H9 (cell line): ENCODE measurements around the gene PERP. TPM values are rescaled to one million over a fixed set of nuclear protein-coding genes. Genes with fewer than 3 reads are reported as not detected.

Experiments
- DNase-seq: peaks from one replicate; pipeline ENCODE4 v3.0.0-alpha.2; 2017
- H2AFZ ChIP-seq: one replicate; pipeline ENCODE4 v1.6.1; 2013; ENCODE audit warnings: mild to moderate bottlenecking, low read length, control low read depth, moderate library complexity
- H2AK5ac ChIP-seq: 2 replicates; pipeline ENCODE4 v1.6.1; 2013; ENCODE audit warnings: low read length, control low read depth, mixed read lengths; ENCODE audit not compliant: insufficient read length
- H2BK120ac ChIP-seq: one replicate; pipeline ENCODE4 v1.6.1; 2013; ENCODE audit warnings: low read depth, mild to moderate bottlenecking, low read length, control low read depth, inconsistent platforms; ENCODE audit not compliant: poor library complexity, severe bottlenecking
- H2BK12ac ChIP-seq: 2 replicates; pipeline ENCODE4 v1.6.1; 2013; ENCODE audit warnings: low read length, control low read depth, mixed read lengths, low read depth; ENCODE audit not compliant: insufficient read length
- H2BK15ac ChIP-seq: 2 replicates; pipeline ENCODE4 v1.6.1; 2013; ENCODE audit warnings: low read depth, low read length, control low read depth
- H2BK20ac ChIP-seq: one replicate; pipeline ENCODE4 v1.6.1; 2013; ENCODE audit warnings: low read depth, mild to moderate bottlenecking, low read length, control low read depth, inconsistent platforms; ENCODE audit not compliant: poor library complexity, severe bottlenecking
- H2BK5ac ChIP-seq: 2 replicates; pipeline ENCODE4 v1.6.1; 2013; ENCODE audit warnings: low read length, control low read depth, mixed read lengths; ENCODE audit not compliant: insufficient read length
- H3K14ac ChIP-seq: 2 replicates; pipeline ENCODE4 v1.6.1; 2013; ENCODE audit warnings: low read length, control low read depth; ENCODE audit not compliant: insufficient read depth
- H3K18ac ChIP-seq: 2 replicates; pipeline ENCODE4 v1.6.1; 2013; ENCODE audit warnings: low read depth, mild to moderate bottlenecking, mixed read lengths, low read length, control low read depth; ENCODE audit not compliant: insufficient read length
- H3K23ac ChIP-seq: 2 replicates; pipeline ENCODE4 v1.6.1; 2013; ENCODE audit warnings: low read length, control low read depth, mixed read lengths, low read depth; ENCODE audit not compliant: insufficient read length
- H3K23me2 ChIP-seq: 2 replicates; pipeline ENCODE4 v1.6.1; 2013; ENCODE audit warnings: low read depth, mild to moderate bottlenecking, mixed read lengths, low read length, control low read depth; ENCODE audit not compliant: insufficient read length, poor library complexity, severe bottlenecking
- H3K27ac ChIP-seq: 2 replicates; pipeline ENCODE4 v1.5.1; 2013; ENCODE audit warnings: low read length, control low read depth, mixed read lengths, low read depth; ENCODE audit not compliant: insufficient read length
- H3K27me3 ChIP-seq: 2 replicates; pipeline ENCODE4 v1.6.1; 2013; ENCODE audit warnings: low read length, control low read depth, inconsistent platforms; ENCODE audit not compliant: insufficient read depth
- H3K4ac ChIP-seq: 2 replicates; pipeline ENCODE4 v1.6.1; 2013; ENCODE audit warnings: low read depth, mild to moderate bottlenecking, control low read depth, inconsistent platforms, low read length, moderate library complexity
- H3K4me1 ChIP-seq: 2 replicates; pipeline ENCODE4 v1.6.1; 2013; ENCODE audit warnings: low read length, control low read depth, inconsistent platforms; ENCODE audit not compliant: insufficient read depth
- H3K4me2 ChIP-seq: 2 replicates; pipeline ENCODE4 v1.6.1; 2013; ENCODE audit warnings: low read length, control low read depth, mixed read lengths; ENCODE audit not compliant: insufficient read length, insufficient read depth
- H3K56ac ChIP-seq: 2 replicates; pipeline ENCODE4 v1.6.1; 2013; ENCODE audit warnings: low read depth, mild to moderate bottlenecking, mixed read lengths, low read length, control low read depth; ENCODE audit not compliant: insufficient read length
- H3K79me1 ChIP-seq: 2 replicates; pipeline ENCODE4 v1.6.1; 2013; ENCODE audit warnings: low read depth, mild to moderate bottlenecking, moderate library complexity, low read length, control low read depth, inconsistent platforms; ENCODE audit not compliant: insufficient read depth, poor library complexity, severe bottlenecking
- H3K79me2 ChIP-seq: 2 replicates; pipeline ENCODE4 v1.6.1; 2013; ENCODE audit warnings: low read length, control low read depth, inconsistent platforms; ENCODE audit not compliant: insufficient read depth
- H3K9ac ChIP-seq: 2 replicates; pipeline ENCODE4 v1.6.1; 2013; ENCODE audit warnings: low read length, control low read depth, mixed read lengths; ENCODE audit not compliant: insufficient read length; ENCODE audit errors: extremely low read depth
- H3K9me3 ChIP-seq: one replicate; pipeline ENCODE4 v1.6.1; 2013; ENCODE audit warnings: low read depth, low read length, inconsistent platforms; ENCODE audit not compliant: control insufficient read depth
- H3T11ph ChIP-seq: one replicate; pipeline ENCODE4 v1.6.1; 2013; ENCODE audit warnings: mild to moderate bottlenecking, low read length, control low read depth, inconsistent platforms
- H4K20me1 ChIP-seq: one replicate; pipeline ENCODE4 v1.6.1; 2013; ENCODE audit not compliant: control insufficient read depth, insufficient read length, insufficient read depth
- H4K5ac ChIP-seq: 2 replicates; pipeline ENCODE4 v1.6.1; 2013; ENCODE audit warnings: low read depth, mild to moderate bottlenecking, mixed read lengths, low read length, control low read depth; ENCODE audit not compliant: insufficient read length
- H4K8ac ChIP-seq: replicated peaks from 2 replicates; pipeline ENCODE4 v1.6.1; 2013; ENCODE audit warnings: low read length, control low read depth, mixed read lengths, low read depth; ENCODE audit not compliant: insufficient read length
- H4K91ac ChIP-seq: 2 replicates; pipeline ENCODE4 v1.6.1; 2013; ENCODE audit warnings: low read depth, mild to moderate bottlenecking, moderate library complexity, mixed read lengths, low read length, control low read depth; ENCODE audit not compliant: insufficient read length
- H3K27ac Mint-ChIP-seq, 3 experiments: 2 replicates in 2 of 3; 3 replicates in 1 of 3; pipeline ENCODE4 v1.8.0; 2020 to 2021; ENCODE audit warnings: mixed read lengths in 3 of 3, mild to moderate bottlenecking in 1 of 3, moderate library complexity in 1 of 3
- H3K27me3 Mint-ChIP-seq: 2 replicates; pipeline ENCODE4 v1.8.0; 2021; ENCODE audit warnings: low read depth, mild to moderate bottlenecking, moderate library complexity, mixed read lengths
- H3K36me3 Mint-ChIP-seq, 3 experiments: 2 replicates in 2 of 3; 3 replicates in 1 of 3; pipeline ENCODE4 v1.8.0; 2020 to 2021; ENCODE audit warnings: low read depth in 3 of 3, mixed read lengths in 3 of 3; ENCODE audit not compliant: insufficient read depth in 1 of 3
- H3K4me1 Mint-ChIP-seq, 2 experiments: 2 replicates each; pipeline ENCODE4 v1.8.0; 2020; ENCODE audit warnings: mixed read lengths in 2 of 2
- H3K4me3 Mint-ChIP-seq, 2 experiments: 2 replicates in 1 of 2; 3 replicates in 1 of 2; pipeline ENCODE4 v1.8.0; 2020 to 2021; ENCODE audit warnings: mild to moderate bottlenecking in 2 of 2, mixed read lengths in 2 of 2, moderate library complexity in 1 of 2
- H3K9me3 Mint-ChIP-seq, 2 experiments: 2 replicates in 1 of 2; 3 replicates in 1 of 2; pipeline ENCODE4 v1.8.0; 2020; ENCODE audit warnings: mild to moderate bottlenecking in 2 of 2, mixed read lengths in 2 of 2, moderate library complexity in 1 of 2
- CTCF ChIP-seq: fragments of 200-600 bp; sonication (generic); conservative IDR thresholded peaks from 3 replicates; pipeline ENCODE4 v1.8.0; 2021; ENCODE audit warnings: antibody characterized with exemption, mild to moderate bottlenecking
- WGBS: extraction: QIAGEN DNeasy Blood & Tissue Kit; methylation state at CpG from one replicate; pipeline ENCODE4 v1.1.7; 2013; ENCODE audit warnings: missing lambda C conversion rate, low lambda C conversion rate, mixed read lengths; ENCODE audit not compliant: insufficient read length; ENCODE audit errors: extremely low coverage; 5-methylcytosine and 5-hydroxymethylcytosine counted together
- total RNA-seq: library from RNA; stranded (reverse); gene quantifications from 2 replicates; pipeline ENCODE4 v1.2.1, GENCODE V29; 2021

PERP gene
- total RNA-seq, 1 experiment from 2014 or later, result 28.7 TPM

GRCh38 chr6:138099832-138100231 lies 7.4 kb downstream of the PERP start:
- peaks cover under 1% of the 10 kb centered on the region; the same call in 1 of the 2 replicates for H3K4me1 ChIP-seq
- peaks cover 15 to 19% of the 10 kb centered on the region in 2 experiments for H3K4me1 Mint-ChIP-seq
- no peaks in the 10 kb centered on the region for H3K23me2 ChIP-seq
- H3K4ac ChIP-seq, result no peak overlapping the region
- no peak overlapping the region for H3K18ac ChIP-seq
- H3K36me3 Mint-ChIP-seq, result peaks cover 13 to 36% (median 30%) of the 10 kb centered on the region in 3 experiments
- H2BK120ac ChIP-seq, result no peak overlapping the region
- no peaks in the 10 kb centered on the region for H3K27me3 Mint-ChIP-seq
- no peak overlapping the region for H4K5ac ChIP-seq
- H2BK20ac ChIP-seq, result no peak overlapping the region
- H2AK5ac ChIP-seq, result no peak overlapping the region
- H3K9me3 Mint-ChIP-seq, result peaks cover 2 to 7% of the 10 kb centered on the region in 2 experiments; a peak in 3 of 5 replicates
- H3K27ac Mint-ChIP-seq, result 0 out of 7 replicates have a peak overlapping the region, but pooled peaks of 1 of the 3 experiments have one; percentile 7
- no peak overlapping the region for H2BK12ac ChIP-seq
- no peaks in the 10 kb centered on the region; the same call in 1 of the 2 replicates for H3K27me3 ChIP-seq
- H3T11ph ChIP-seq, result no peak overlapping the region
- H2BK15ac ChIP-seq, result no peak overlapping the region
- no peak overlapping the region for H3K27ac ChIP-seq
- no peak overlapping the region for H3K4me2 ChIP-seq
- WGBS, result no CpG with 5 or more reads among the region's 5 CpGs
- no peak overlapping the region for H4K8ac ChIP-seq
- H3K14ac ChIP-seq, result no peak overlapping the region
- TF ChIP-seq CTCF, result no peak
- no peaks in the 10 kb centered on the region for H3K9me3 ChIP-seq
- no peak for DNase-seq
- peaks cover 2% of the 10 kb centered on the region; the same call in 1 of the 2 replicates for H3K79me2 ChIP-seq
- H3K23ac ChIP-seq, result no peak overlapping the region
- H3K56ac ChIP-seq, result no peak overlapping the region
- peaks cover 4% of the 10 kb centered on the region for H3K79me1 ChIP-seq
- no peak overlapping the region for H3K4me3 Mint-ChIP-seq
- no peak overlapping the region for H4K91ac ChIP-seq
- H4K20me1 ChIP-seq, result no peaks in the 10 kb centered on the region
- no peak overlapping the region for H2AFZ ChIP-seq
- H2BK5ac ChIP-seq, result no peak overlapping the region
- H3K9ac ChIP-seq, result no peak overlapping the region
